ENCODE data around the gene DNHD1.

DNHD1 gene

GRCh38 chr11:6474413-6474792, 22.7 kb upstream of the DNHD1 start:
- TF ChIP-seq SIN3A (IDR thresholded peaks at IDR 0.05; ENCODE audit: borderline replicate concordance, insufficient read depth, low read length): no peak
- TF ChIP-seq FOXP2 (optimal IDR thresholded peaks at IDR 0.05; ENCODE audit: borderline replicate concordance, extremely low read depth, extremely low read length, insufficient read depth): no peak
- no peak for TF ChIP-seq REST (IDR thresholded peaks at IDR 0.05; ENCODE audit: insufficient read depth in 1 of 2, low read depth in 2 of 2, low read length in 2 of 2)
- no peak for TF ChIP-seq TAF1 (IDR thresholded peaks at IDR 0.05; ENCODE audit: borderline replicate concordance, insufficient read depth, low read length)
- TF ChIP-seq POLR2AphosphoS5 (IDR thresholded peaks at IDR 0.05; ENCODE audit: low read depth, low read length): no peak

- TF ChIP-seq TAF1 (IDR thresholded peaks at IDR 0.05; ENCODE audit: borderline replicate concordance, insufficient read depth, low read length) (no peak), FOXP2 (optimal IDR thresholded peaks at IDR 0.05; ENCODE audit: borderline replicate concordance, extremely low read depth, extremely low read length, insufficient read depth) (no peak), POLR2AphosphoS5 (IDR thresholded peaks at IDR 0.05; ENCODE audit: low read depth, low read length) (peak; percentile 58; the same call in 1 of the 2 replicates)
These were observed 22.1 kb upstream of the DNHD1 start for GRCh38 chr11:6474806-6475500.

GRCh38 chr11:6475936-6476335, 21.1 kb upstream of the DNHD1 start:
- TF ChIP-seq TAF1 (IDR thresholded peaks at IDR 0.05; ENCODE audit: borderline replicate concordance, insufficient read depth, low read length) (no peak), FOXP2 (optimal IDR thresholded peaks at IDR 0.05; ENCODE audit: borderline replicate concordance, extremely low read depth, extremely low read length, insufficient read depth) (no peak), REST (IDR thresholded peaks at IDR 0.05; ENCODE audit: insufficient read depth in 1 of 2, low read depth in 2 of 2, low read length in 2 of 2) (no peak), POLR2AphosphoS5 (IDR thresholded peaks at IDR 0.05; ENCODE audit: low read depth, low read length) (no peak), SIN3A (IDR thresholded peaks at IDR 0.05; ENCODE audit: borderline replicate concordance, insufficient read depth, low read length) (no peak)

GRCh38 chr11:6476571-6476970, 20.5 kb upstream of the DNHD1 start:
- no peak for TF ChIP-seq POLR2AphosphoS5 (IDR thresholded peaks at IDR 0.05; ENCODE audit: low read depth, low read length)
- TF ChIP-seq REST (IDR thresholded peaks at IDR 0.05; ENCODE audit: insufficient read depth in 1 of 2, low read depth in 2 of 2, low read length in 2 of 2): no peak
- TF ChIP-seq SIN3A (IDR thresholded peaks at IDR 0.05; ENCODE audit: borderline replicate concordance, insufficient read depth, low read length): no peak
- no peak for TF ChIP-seq TAF1 (IDR thresholded peaks at IDR 0.05; ENCODE audit: borderline replicate concordance, insufficient read depth, low read length)
- TF ChIP-seq FOXP2 (optimal IDR thresholded peaks at IDR 0.05; ENCODE audit: borderline replicate concordance, extremely low read depth, extremely low read length, insufficient read depth): no peak

- TF ChIP-seq POLR2AphosphoS5 (IDR thresholded peaks at IDR 0.05; ENCODE audit: low read depth, low read length) (peak; percentile 36; the same call in 1 of the 2 replicates), TAF1 (IDR thresholded peaks at IDR 0.05; ENCODE audit: borderline replicate concordance, insufficient read depth, low read length) (no peak)
These were observed 16.7 kb upstream of the DNHD1 start for GRCh38 chr11:6480299-6480914.
